ENCODE results near the gene TAOK2.

DNA sequence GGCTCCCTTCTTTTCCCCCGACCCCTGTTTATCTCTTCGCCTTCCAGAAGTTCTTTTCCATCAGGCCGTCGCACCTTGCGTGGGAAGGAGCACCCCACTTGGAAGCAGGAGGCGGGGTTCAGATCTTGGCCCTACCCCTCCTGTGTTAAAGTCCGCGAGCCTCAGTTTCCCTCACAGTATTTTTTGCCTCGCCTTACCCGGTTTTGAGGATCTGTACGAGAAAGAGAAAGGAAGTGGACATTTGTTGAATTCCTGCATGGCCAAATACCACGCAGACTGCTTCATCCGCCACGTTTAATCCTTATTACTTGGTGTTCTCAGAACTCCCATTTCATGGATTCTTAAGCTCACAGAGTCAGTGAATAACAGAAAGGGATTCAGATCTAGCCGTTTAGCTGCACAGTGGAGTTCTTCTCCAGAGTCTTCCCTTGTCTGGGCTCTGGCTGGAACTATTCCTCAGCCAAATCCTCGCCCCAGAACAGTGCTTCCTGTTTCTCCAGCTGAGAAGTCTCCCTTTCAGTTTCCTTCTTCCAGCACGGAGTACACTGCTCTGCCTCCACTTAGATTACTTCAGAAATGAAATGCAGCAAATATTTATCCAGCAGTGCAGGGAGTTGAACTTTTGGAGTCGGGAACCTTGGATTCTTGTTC lies 11.2 kb upstream of the TAOK2 start:
- TF ChIP-seq PHF5A (CRISPR knock-in tag; IDR thresholded peaks at IDR 0.05; ENCODE audit: low read depth, unreplicated experiment): no peak
- no peak for TF ChIP-seq SMARCC2 (IDR thresholded peaks at IDR 0.05)
- no peak for TF ChIP-seq ZNF274 (CRISPR knock-in tag; IDR thresholded peaks at IDR 0.05)
- no peak for TF ChIP-seq ZSCAN29 (CRISPR knock-in tag; conservative IDR thresholded peaks at IDR 0.05)
- no peak for TF ChIP-seq EZH2 (conservative IDR thresholded peaks at IDR 0.05; ENCODE audit: low read depth, low read length)
- TF ChIP-seq CREM (IDR thresholded peaks at IDR 0.05): peak; percentile 8; the same call in 1 of the 2 replicates
- no peak for TF ChIP-seq CREM (CRISPR knock-in tag; IDR thresholded peaks at IDR 0.05)
- TF ChIP-seq NAIF1 (CRISPR knock-in tag; IDR thresholded peaks at IDR 0.05; ENCODE audit: borderline replicate concordance): no peak
- no peak for TF ChIP-seq KDM4B (CRISPR knock-in tag; IDR thresholded peaks at IDR 0.05)
- no peak for TF ChIP-seq PATZ1 (CRISPR knock-in tag; IDR thresholded peaks at IDR 0.05)
- TF ChIP-seq ZNF24 (IDR thresholded peaks at IDR 0.05): no peak
- TF ChIP-seq ARHGAP35 (CRISPR knock-in tag; IDR thresholded peaks at IDR 0.05; ENCODE audit: borderline replicate concordance): no peak
- TF ChIP-seq CTCF (CRISPR knock-in tag; IDR thresholded peaks at IDR 0.05): no peak
- no peak for TF ChIP-seq ESRRA (CRISPR knock-in tag; IDR thresholded peaks at IDR 0.05; ENCODE audit: low read depth)
- no peak for TF ChIP-seq ZKSCAN1 (IDR thresholded peaks at IDR 0.05; ENCODE audit: low read length)

All from HepG2 (cell line).